ENCODE results near the gene GPR78. TPM values are rescaled to one million over a fixed set of nuclear protein-coding genes. Genes with fewer than 3 reads are reported as not detected.

GPR78 gene
- total RNA-seq, 1 donor, result 2.2 TPM

- no peak for DNase-seq (ENCODE audit: low read depth)
- H3K4me3 ChIP-seq (ENCODE audit: low read depth, low read length), result no peak overlapping the region
- TF ChIP-seq, protein P1, sequence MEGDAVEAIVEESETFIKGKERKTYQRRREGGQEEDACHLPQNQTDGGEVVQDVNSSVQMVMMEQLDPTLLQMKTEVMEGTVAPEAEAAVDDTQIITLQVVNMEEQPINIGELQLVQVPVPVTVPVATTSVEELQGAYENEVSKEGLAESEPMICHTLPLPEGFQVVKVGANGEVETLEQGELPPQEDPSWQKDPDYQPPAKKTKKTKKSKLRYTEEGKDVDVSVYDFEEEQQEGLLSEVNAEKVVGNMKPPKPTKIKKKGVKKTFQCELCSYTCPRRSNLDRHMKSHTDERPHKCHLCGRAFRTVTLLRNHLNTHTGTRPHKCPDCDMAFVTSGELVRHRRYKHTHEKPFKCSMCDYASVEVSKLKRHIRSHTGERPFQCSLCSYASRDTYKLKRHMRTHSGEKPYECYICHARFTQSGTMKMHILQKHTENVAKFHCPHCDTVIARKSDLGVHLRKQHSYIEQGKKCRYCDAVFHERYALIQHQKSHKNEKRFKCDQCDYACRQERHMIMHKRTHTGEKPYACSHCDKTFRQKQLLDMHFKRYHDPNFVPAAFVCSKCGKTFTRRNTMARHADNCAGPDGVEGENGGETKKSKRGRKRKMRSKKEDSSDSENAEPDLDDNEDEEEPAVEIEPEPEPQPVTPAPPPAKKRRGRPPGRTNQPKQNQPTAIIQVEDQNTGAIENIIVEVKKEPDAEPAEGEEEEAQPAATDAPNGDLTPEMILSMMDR (IDR thresholded peaks at IDR 0.05; ENCODE audit: insufficient read depth, low read depth, low read length), result no peak
Observed at GRCh38 chr4:8540991-8541390, 39.2 kb upstream of the GPR78 start.

DNA sequence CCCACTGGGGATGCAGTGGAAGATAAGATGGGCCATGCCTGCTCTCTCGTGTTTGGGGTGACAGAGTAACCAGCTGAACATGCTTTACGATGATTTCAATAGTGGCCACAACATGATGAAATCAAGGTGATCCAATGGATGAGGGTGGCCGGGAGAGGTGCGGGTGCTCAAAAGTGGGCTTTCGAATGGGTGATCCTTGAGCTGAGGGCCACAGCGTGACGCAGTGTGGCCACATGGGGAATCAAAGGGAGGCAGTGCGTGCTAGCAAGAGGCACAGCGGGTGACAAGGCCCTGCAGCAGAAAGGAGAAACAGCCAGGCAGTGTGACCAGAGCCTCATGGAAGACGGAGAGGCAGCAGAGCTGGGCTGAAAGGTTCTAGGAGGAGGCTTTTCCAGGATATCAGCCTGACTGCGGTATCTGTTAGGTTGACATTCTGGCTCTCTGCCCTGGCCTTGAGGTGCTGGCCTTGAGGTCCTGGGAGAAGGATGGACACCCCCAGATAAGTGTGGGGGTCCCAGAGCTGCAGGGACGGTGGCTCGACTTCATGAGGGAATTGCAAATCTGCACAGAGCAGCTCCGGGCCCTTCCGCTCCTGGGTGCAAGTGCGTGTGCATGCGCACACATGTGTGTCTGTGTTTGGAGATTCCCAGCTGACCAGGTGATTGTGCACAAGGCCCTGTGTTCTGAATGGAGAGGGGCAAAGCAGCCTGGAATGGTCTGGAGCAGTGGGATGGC lies 38.0 kb upstream of the GPR78 start:
- DNase-seq (ENCODE audit: low read depth), result no peak
- TF ChIP-seq, protein P1 (IDR thresholded peaks at IDR 0.05; ENCODE audit: insufficient read depth, low read depth, low read length), result no peak
- H3K4me3 ChIP-seq (ENCODE audit: low read depth, low read length), result no peak overlapping the region

GRCh38 chr4:8542776-8543525 lies 37.2 kb upstream of the GPR78 start:
- DNase-seq (ENCODE audit: low read depth), result no peak
- TF ChIP-seq, protein P1 (IDR thresholded peaks at IDR 0.05; ENCODE audit: insufficient read depth, low read depth, low read length), result no peak
- no peak overlapping the region for H3K4me3 ChIP-seq (ENCODE audit: low read depth, low read length)

DNA sequence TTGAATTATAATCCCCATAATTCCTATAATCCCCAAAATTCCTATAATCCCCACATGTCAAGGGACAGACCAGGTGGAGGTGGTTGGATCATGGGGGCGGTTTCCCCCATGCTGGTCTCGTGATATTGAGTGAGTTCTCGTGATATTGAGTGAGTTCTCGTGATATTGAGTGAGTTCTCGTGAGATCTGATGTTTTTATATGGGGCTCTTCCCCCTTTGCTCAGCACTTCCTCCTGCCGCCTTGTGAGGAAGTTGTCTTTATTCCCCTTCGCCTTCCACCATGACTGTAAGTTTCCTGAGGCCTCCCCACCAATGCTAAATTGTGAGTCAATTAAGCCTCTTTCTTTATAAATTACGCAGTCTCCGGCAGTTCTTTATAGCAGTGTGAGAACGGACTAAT lies 36.6 kb upstream of the GPR78 start:
- no peak for DNase-seq (ENCODE audit: low read depth)
- TF ChIP-seq, protein P1 (IDR thresholded peaks at IDR 0.05; ENCODE audit: insufficient read depth, low read depth, low read length), result no peak
- no peak overlapping the region for H3K4me3 ChIP-seq (ENCODE audit: low read depth, low read length)

- H3K4me3 ChIP-seq (ENCODE audit: low read depth, low read length), result no peak overlapping the region
- no peak for DNase-seq (ENCODE audit: low read depth)
- TF ChIP-seq, protein P1 (IDR thresholded peaks at IDR 0.05; ENCODE audit: insufficient read depth, low read depth, low read length), result no peak
Observed at GRCh38 chr4:8544282-8544681, 35.9 kb upstream of the GPR78 start.

- TF ChIP-seq, protein P1 (IDR thresholded peaks at IDR 0.05; ENCODE audit: insufficient read depth, low read depth, low read length), result no peak
- peak; percentile 79 for DNase-seq (ENCODE audit: low read depth)
- no peak overlapping the region for H3K4me3 ChIP-seq (ENCODE audit: low read depth, low read length)
Observed at GRCh38 chr4:8544741-8545438, 35.3 kb upstream of the GPR78 start.

All from fibroblast of villous mesenchyme (primary cell).